Adrenal gland (tissue), 5 donors: ENCODE measurements around the gene MAP3K3.

Experiments
- CTCF ChIP-seq, 6 experiments: fragments of 450-650 bp in 4 of 6; fragments of 200-600 bp in 2 of 6; sonication (generic) in 1 of 6; IDR thresholded peaks; 1 replicate in 5 of 6; 2 replicates in 1 of 6; pipeline versions ENCODE4 v1.5.1 to v1.8.0; 2016 to 2021; ENCODE audit warnings: antibody characterized with exemption in 6 of 6, mild to moderate bottlenecking in 2 of 6, moderate library complexity in 1 of 6
- POLR2A ChIP-seq, 2 donors: fragments of 450-650 bp; IDR thresholded peaks; one replicate each; pipeline ENCODE4 v1.6.1; 2017; ENCODE audit warnings: antibody characterized with exemption in 2 of 2, mild to moderate bottlenecking in 2 of 2, moderate library complexity in 1 of 2
- donor health status: DM: no; HTN: no; CAD: no.

- TF ChIP-seq CTCF (IDR thresholded peaks at IDR 0.05): no peak
- no peak for TF ChIP-seq POLR2A (IDR thresholded peaks at IDR 0.05)
These were observed 50.6 kb downstream of the MAP3K3 start for GRCh38 chr17:63672856-63673255.
